ENCODE results near the gene RAB44. TPM values are rescaled to one million over a fixed set of nuclear protein-coding genes. Genes with fewer than 3 reads are reported as not detected.
A peak's percentile ranks its signal among the peaks of the same experiment; 100 is the strongest.

Gene RAB44
- total and polyA plus RNA-seq, 2 of the 13 experiments (the other 11 are each of a cell fraction or from before 2014, with no cell fraction given): not detected

GRCh38 chr6:36662827-36663256, 34.8 kb upstream of the RAB44 start:
- peak overlapping the region; percentile 75 for H3K4me2 ChIP-seq (ENCODE audit: low read depth, low read length)
- ChIA-PET CTCF (ENCODE audit: low intra/inter-chr PET ratio, low total read pairs) (no interaction called here), POLR2A (interaction anchor here (0.8 to 8.1 kb wide), 5 partner anchors 9 to 63 kb away, joined by 3 to 383 read pairs (median 4); partner anchors contain the start of gene CDKN1A)
- peak overlapping the region in 1 of 3 experiments; percentile 42; a peak in 2 of 6 replicates for H3K4me3 ChIP-seq (replicated peaks in 1 of 3; ENCODE audit: insufficient read depth in 1 of 3, low read depth in 2 of 3, low read length in 3 of 3)
- intact Hi-C loops (cut with micrococcal nuclease; ENCODE audit: unreplicated experiment) (no loop called here), in situ Hi-C loops (cut with HindIII; ENCODE audit: extremely low pct_ligation_motif_present, low pct_unique_long_range_greater_than_20kb) (no loop called here)
- ATAC-seq (peak; percentile 57), FAIRE-seq (peak; percentile 40), DNase-seq (ENCODE audit: low spot score) (peak; percentile 68)
- no TSS peak for BruUV-seq (replicated peaks)
- H3K9ac ChIP-seq (ENCODE audit: insufficient read depth, low read depth, low read length): no peak overlapping the region
- no peaks in the 10 kb centered on the region for H3K79me2 ChIP-seq (ENCODE audit: insufficient read depth, low read length)
- H3K27me3 ChIP-seq (ENCODE audit: control insufficient read depth in 1 of 2, insufficient read depth in 2 of 2, low read length in 2 of 2): peaks cover 0 to 35% of the 10 kb centered on the region in 2 experiments; a peak in 2 of 5 replicates
- H4K20me1 ChIP-seq (ENCODE audit: insufficient read depth, low read length): no peaks in the 10 kb centered on the region
- H3K4me1 ChIP-seq (ENCODE audit: insufficient read depth, low read length): peaks cover 52% of the 10 kb centered on the region
- H3K9me3 ChIP-seq (ENCODE audit: low read length): no peaks in the 10 kb centered on the region
- no peak overlapping the region for H2AFZ ChIP-seq (ENCODE audit: low read length)
- H3K27ac ChIP-seq (ENCODE audit: extremely low read length, insufficient read depth, low read length): no peak overlapping the region
- H3K36me3 ChIP-seq (replicated peaks in 1 of 2; ENCODE audit: control insufficient read depth in 1 of 2, insufficient read depth in 2 of 2, low read length in 2 of 2): no peaks in the 10 kb centered on the region
- 4% methylated on average over 6 of the region's 6 CpGs for WGBS (ENCODE audit: low lambda C conversion rate)
- peak; percentile 26 for TF ChIP-seq SAP130 (CRISPR knock-in tag; IDR thresholded peaks at IDR 0.05; ENCODE audit: low read depth)
- no peak for TF ChIP-seq SOX6 (IDR thresholded peaks at IDR 0.05)
- peak; percentile 61 for TF ChIP-seq SOX6 (CRISPR knock-in tag; IDR thresholded peaks at IDR 0.05)
- TF ChIP-seq TBX3 (IDR thresholded peaks at IDR 0.05; ENCODE audit: borderline replicate concordance): 0 out of 2 replicates have a peak, but pooled peaks have one; percentile 30
- TF ChIP-seq SP140L (CRISPR knock-in tag; IDR thresholded peaks at IDR 0.05; ENCODE audit: borderline replicate concordance): no peak
- peak; percentile 47; the same call in 1 of the 2 replicates for TF ChIP-seq SOX5 (CRISPR knock-in tag; IDR thresholded peaks at IDR 0.05; ENCODE audit: borderline replicate concordance)
- TF ChIP-seq, protein P1, sequence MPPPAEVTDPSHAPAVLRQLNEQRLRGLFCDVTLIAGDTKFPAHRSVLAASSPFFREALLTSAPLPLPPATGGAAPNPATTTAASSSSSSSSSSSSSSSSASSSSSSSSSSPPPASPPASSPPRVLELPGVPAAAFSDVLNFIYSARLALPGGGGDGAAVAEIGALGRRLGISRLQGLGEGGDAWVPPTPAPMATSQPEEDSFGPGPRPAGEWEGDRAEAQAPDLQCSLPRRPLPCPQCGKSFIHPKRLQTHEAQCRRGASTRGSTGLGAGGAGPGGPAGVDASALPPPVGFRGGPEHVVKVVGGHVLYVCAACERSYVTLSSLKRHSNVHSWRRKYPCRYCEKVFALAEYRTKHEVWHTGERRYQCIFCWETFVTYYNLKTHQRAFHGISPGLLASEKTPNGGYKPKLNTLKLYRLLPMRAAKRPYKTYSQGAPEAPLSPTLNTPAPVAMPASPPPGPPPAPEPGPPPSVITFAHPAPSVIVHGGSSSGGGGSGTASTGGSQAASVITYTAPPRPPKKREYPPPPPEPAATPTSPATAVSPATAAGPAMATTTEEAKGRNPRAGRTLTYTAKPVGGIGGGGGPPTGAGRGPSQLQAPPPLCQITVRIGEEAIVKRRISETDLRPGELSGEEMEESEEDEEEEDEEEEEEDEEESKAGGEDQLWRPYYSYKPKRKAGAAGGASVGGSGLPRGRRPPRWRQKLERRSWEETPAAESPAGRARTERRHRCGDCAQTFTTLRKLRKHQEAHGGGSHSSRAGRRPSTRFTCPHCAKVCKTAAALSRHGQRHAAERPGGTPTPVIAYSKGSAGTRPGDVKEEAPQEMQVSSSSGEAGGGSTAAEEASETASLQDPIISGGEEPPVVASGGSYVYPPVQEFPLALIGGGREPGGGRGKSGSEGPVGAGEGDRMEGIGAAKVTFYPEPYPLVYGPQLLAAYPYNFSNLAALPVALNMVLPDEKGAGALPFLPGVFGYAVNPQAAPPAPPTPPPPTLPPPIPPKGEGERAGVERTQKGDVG (CRISPR knock-in tag; IDR thresholded peaks at IDR 0.05; ENCODE audit: borderline replicate concordance): no peak
- TF ChIP-seq ATF4 (CRISPR knock-in tag; IDR thresholded peaks at IDR 0.05): peak in 1 of 2 experiments; percentile 82; a peak in 2 of 4 replicates
- TF ChIP-seq, protein P2, sequence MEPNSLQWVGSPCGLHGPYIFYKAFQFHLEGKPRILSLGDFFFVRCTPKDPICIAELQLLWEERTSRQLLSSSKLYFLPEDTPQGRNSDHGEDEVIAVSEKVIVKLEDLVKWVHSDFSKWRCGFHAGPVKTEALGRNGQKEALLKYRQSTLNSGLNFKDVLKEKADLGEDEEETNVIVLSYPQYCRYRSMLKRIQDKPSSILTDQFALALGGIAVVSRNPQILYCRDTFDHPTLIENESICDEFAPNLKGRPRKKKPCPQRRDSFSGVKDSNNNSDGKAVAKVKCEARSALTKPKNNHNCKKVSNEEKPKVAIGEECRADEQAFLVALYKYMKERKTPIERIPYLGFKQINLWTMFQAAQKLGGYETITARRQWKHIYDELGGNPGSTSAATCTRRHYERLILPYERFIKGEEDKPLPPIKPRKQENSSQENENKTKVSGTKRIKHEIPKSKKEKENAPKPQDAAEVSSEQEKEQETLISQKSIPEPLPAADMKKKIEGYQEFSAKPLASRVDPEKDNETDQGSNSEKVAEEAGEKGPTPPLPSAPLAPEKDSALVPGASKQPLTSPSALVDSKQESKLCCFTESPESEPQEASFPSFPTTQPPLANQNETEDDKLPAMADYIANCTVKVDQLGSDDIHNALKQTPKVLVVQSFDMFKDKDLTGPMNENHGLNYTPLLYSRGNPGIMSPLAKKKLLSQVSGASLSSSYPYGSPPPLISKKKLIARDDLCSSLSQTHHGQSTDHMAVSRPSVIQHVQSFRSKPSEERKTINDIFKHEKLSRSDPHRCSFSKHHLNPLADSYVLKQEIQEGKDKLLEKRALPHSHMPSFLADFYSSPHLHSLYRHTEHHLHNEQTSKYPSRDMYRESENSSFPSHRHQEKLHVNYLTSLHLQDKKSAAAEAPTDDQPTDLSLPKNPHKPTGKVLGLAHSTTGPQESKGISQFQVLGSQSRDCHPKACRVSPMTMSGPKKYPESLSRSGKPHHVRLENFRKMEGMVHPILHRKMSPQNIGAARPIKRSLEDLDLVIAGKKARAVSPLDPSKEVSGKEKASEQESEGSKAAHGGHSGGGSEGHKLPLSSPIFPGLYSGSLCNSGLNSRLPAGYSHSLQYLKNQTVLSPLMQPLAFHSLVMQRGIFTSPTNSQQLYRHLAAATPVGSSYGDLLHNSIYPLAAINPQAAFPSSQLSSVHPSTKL (CRISPR knock-in tag; IDR thresholded peaks at IDR 0.05): peak; percentile 55
- TF ChIP-seq ZNF724P (CRISPR knock-in tag; IDR thresholded peaks at IDR 0.05; ENCODE audit: borderline replicate concordance): no peak
- 0 out of 2 replicates have a peak, but pooled peaks have one; percentile 3 for TF ChIP-seq NR0B2 (CRISPR knock-in tag; IDR thresholded peaks at IDR 0.05)
